ENCODE data around the gene LRMDA. TPM values are rescaled to one million over a fixed set of nuclear protein-coding genes. Genes with fewer than 3 reads are reported as not detected.

LRMDA gene
- total RNA-seq, 1 donor from 2014 or later = not detected

GRCh38 chr10:75875740-75876139, 444.3 kb downstream of the LRMDA start:
- Mint-ChIP-seq H3K27me3 (no peaks in the 10 kb centered on the region), H3K9me3 (no peaks in the 10 kb centered on the region), H3K4me3 (no peak overlapping the region), H3K4me1 (no peaks in the 10 kb centered on the region), H3K36me3 (ENCODE audit: low read depth) (no peaks in the 10 kb centered on the region), H3K27ac (no peak overlapping the region)
- DNase-seq = no peak
- intact Hi-C loops (cut with micrococcal nuclease) = no loop called here

GRCh38 chr10:75876710-75877109, 445.3 kb downstream of the LRMDA start:
- H3K27ac Mint-ChIP-seq = no peak overlapping the region
- no peaks in the 10 kb centered on the region for H3K4me1 Mint-ChIP-seq
- no peak overlapping the region for H3K4me3 Mint-ChIP-seq
- intact Hi-C loops (cut with micrococcal nuclease) = no loop called here
- DNase-seq = no peak
- H3K27me3 Mint-ChIP-seq = no peaks in the 10 kb centered on the region
- H3K36me3 Mint-ChIP-seq (ENCODE audit: low read depth) = no peaks in the 10 kb centered on the region
- H3K9me3 Mint-ChIP-seq = no peaks in the 10 kb centered on the region

- H3K36me3 Mint-ChIP-seq (ENCODE audit: low read depth) = no peaks in the 10 kb centered on the region
- no peak overlapping the region for H3K4me3 Mint-ChIP-seq
- H3K27me3 Mint-ChIP-seq = no peaks in the 10 kb centered on the region
- H3K4me1 Mint-ChIP-seq = no peaks in the 10 kb centered on the region
- H3K9me3 Mint-ChIP-seq = no peaks in the 10 kb centered on the region
- no peak for DNase-seq
- no peak overlapping the region for H3K27ac Mint-ChIP-seq
- intact Hi-C loops (cut with micrococcal nuclease) = no loop called here
Observed at GRCh38 chr10:75877877-75878276, 446.5 kb downstream of the LRMDA start.

GRCh38 chr10:75878586-75878985, 447.2 kb downstream of the LRMDA start:
- intact Hi-C loops (cut with micrococcal nuclease) = no loop called here
- no peaks in the 10 kb centered on the region for H3K9me3 Mint-ChIP-seq
- H3K4me3 Mint-ChIP-seq = no peak overlapping the region

GRCh38 chr10:75880031-75880775, 448.8 kb downstream of the LRMDA start:
- no peaks in the 10 kb centered on the region for H3K9me3 Mint-ChIP-seq
- H3K27me3 Mint-ChIP-seq = no peaks in the 10 kb centered on the region
- intact Hi-C loops (cut with micrococcal nuclease) = no loop called here
- H3K36me3 Mint-ChIP-seq (ENCODE audit: low read depth) = no peaks in the 10 kb centered on the region
- no peak for DNase-seq
- H3K4me3 Mint-ChIP-seq = no peak overlapping the region
- no peak overlapping the region for H3K27ac Mint-ChIP-seq
- no peaks in the 10 kb centered on the region for H3K4me1 Mint-ChIP-seq

More at GRCh38 chr10:75878586-75878985, 447.2 kb downstream of the LRMDA start:
- no peaks in the 10 kb centered on the region for H3K4me1 Mint-ChIP-seq
- no peaks in the 10 kb centered on the region for H3K27me3 Mint-ChIP-seq
- no peak for DNase-seq
- H3K36me3 Mint-ChIP-seq (ENCODE audit: low read depth) = no peaks in the 10 kb centered on the region
- no peak overlapping the region for H3K27ac Mint-ChIP-seq

GRCh38 chr10:75883081-75884072, 452.0 kb downstream of the LRMDA start:
- intact Hi-C loops (cut with micrococcal nuclease) = no loop called here
- Mint-ChIP-seq H3K9me3 (no peaks in the 10 kb centered on the region), H3K27ac (no peak overlapping the region), H3K36me3 (ENCODE audit: low read depth) (no peaks in the 10 kb centered on the region), H3K4me1 (no peaks in the 10 kb centered on the region), H3K27me3 (no peaks in the 10 kb centered on the region), H3K4me3 (no peak overlapping the region)
- no peak for DNase-seq

GRCh38 chr10:75884808-75885207, 453.4 kb downstream of the LRMDA start:
- no peak for DNase-seq
- Mint-ChIP-seq H3K4me3 (no peak overlapping the region), H3K27ac (no peak overlapping the region), H3K27me3 (no peaks in the 10 kb centered on the region), H3K36me3 (ENCODE audit: low read depth) (no peaks in the 10 kb centered on the region), H3K9me3 (no peaks in the 10 kb centered on the region), H3K4me1 (no peaks in the 10 kb centered on the region)
- intact Hi-C loops (cut with micrococcal nuclease) = no loop called here

GRCh38 chr10:75887369-75887768, 455.9 kb downstream of the LRMDA start:
- no peak for DNase-seq
- H3K9me3 Mint-ChIP-seq = no peaks in the 10 kb centered on the region
- H3K36me3 Mint-ChIP-seq (ENCODE audit: low read depth) = no peaks in the 10 kb centered on the region
- no peak overlapping the region for H3K27ac Mint-ChIP-seq
- H3K4me3 Mint-ChIP-seq = no peak overlapping the region
- no peaks in the 10 kb centered on the region for H3K4me1 Mint-ChIP-seq
- intact Hi-C loops (cut with micrococcal nuclease) = no loop called here
- no peaks in the 10 kb centered on the region for H3K27me3 Mint-ChIP-seq

GRCh38 chr10:75887992-75888680, 456.7 kb downstream of the LRMDA start:
- H3K4me3 Mint-ChIP-seq = no peak overlapping the region
- no peaks in the 10 kb centered on the region for H3K27me3 Mint-ChIP-seq
- no peaks in the 10 kb centered on the region for H3K9me3 Mint-ChIP-seq
- no peaks in the 10 kb centered on the region for H3K4me1 Mint-ChIP-seq
- H3K27ac Mint-ChIP-seq = no peak overlapping the region
- no peak for DNase-seq
- intact Hi-C loops (cut with micrococcal nuclease) = no loop called here
- H3K36me3 Mint-ChIP-seq (ENCODE audit: low read depth) = no peaks in the 10 kb centered on the region

- no peaks in the 10 kb centered on the region for H3K36me3 Mint-ChIP-seq (ENCODE audit: low read depth)
- H3K4me1 Mint-ChIP-seq = no peaks in the 10 kb centered on the region
- intact Hi-C loops (cut with micrococcal nuclease) = no loop called here
- no peak for DNase-seq
- no peaks in the 10 kb centered on the region for H3K27me3 Mint-ChIP-seq
- H3K4me3 Mint-ChIP-seq = no peak overlapping the region
- no peak overlapping the region for H3K27ac Mint-ChIP-seq
- no peaks in the 10 kb centered on the region for H3K9me3 Mint-ChIP-seq
Observed at GRCh38 chr10:75889051-75889450, 457.6 kb downstream of the LRMDA start.

GRCh38 chr10:75894761-75895160, 463.3 kb downstream of the LRMDA start:
- H3K9me3 Mint-ChIP-seq = no peaks in the 10 kb centered on the region
- DNase-seq = no peak
- H3K4me3 Mint-ChIP-seq = no peak overlapping the region
- H3K4me1 Mint-ChIP-seq = no peaks in the 10 kb centered on the region
- no peaks in the 10 kb centered on the region for H3K27me3 Mint-ChIP-seq
- intact Hi-C loops (cut with micrococcal nuclease) = no loop called here
- no peak overlapping the region for H3K27ac Mint-ChIP-seq
- no peaks in the 10 kb centered on the region for H3K36me3 Mint-ChIP-seq (ENCODE audit: low read depth)

- intact Hi-C loops (cut with micrococcal nuclease) = no loop called here
- H3K4me3 Mint-ChIP-seq = no peak overlapping the region
- H3K4me1 Mint-ChIP-seq = no peaks in the 10 kb centered on the region
- no peak overlapping the region for H3K27ac Mint-ChIP-seq
- no peaks in the 10 kb centered on the region for H3K9me3 Mint-ChIP-seq
- no peaks in the 10 kb centered on the region for H3K27me3 Mint-ChIP-seq
- DNase-seq = no peak
- H3K36me3 Mint-ChIP-seq (ENCODE audit: low read depth) = no peaks in the 10 kb centered on the region
Observed at GRCh38 chr10:75895259-75895658, 463.8 kb downstream of the LRMDA start.

- Mint-ChIP-seq H3K9me3 (no peaks in the 10 kb centered on the region), H3K36me3 (ENCODE audit: low read depth) (no peaks in the 10 kb centered on the region), H3K27ac (no peak overlapping the region), H3K27me3 (peaks cover 6% of the 10 kb centered on the region), H3K4me1 (no peaks in the 10 kb centered on the region), H3K4me3 (no peak overlapping the region)
- no peak for DNase-seq
- intact Hi-C loops (cut with micrococcal nuclease) = no loop called here
Observed at GRCh38 chr10:75899816-75900390, 468.5 kb downstream of the LRMDA start.
